Smooth muscle cell (in vitro differentiated cells): ENCODE results near the gene GLB1L3. TPM values are rescaled to one million over a fixed set of nuclear protein-coding genes. Genes with fewer than 3 reads are reported as not detected.

ENCODE experiments used
- DNase-seq: peaks from one replicate; lab custom pipeline; 2025; ENCODE audit not compliant: unreplicated experiment; lab: John Stamatoyannopoulos, UW
- H2AFZ ChIP-seq: fragments of 200-600 bp; sonication (generic); 2 replicates; pipeline ENCODE4 v1.6.0; 2016; ENCODE audit warnings: antibody characterized with exemption, low read depth, mild to moderate bottlenecking
- H3F3A ChIP-seq: fragments of 200-600 bp; sonication (generic); 2 replicates; pipeline ENCODE4 v1.6.0; 2017; ENCODE audit warnings: antibody characterized with exemption, low read depth
- H3K27ac ChIP-seq: fragments of 200-600 bp; sonication (generic); 2 replicates; pipeline ENCODE4 v1.5.1; 2016; ENCODE audit warnings: low read depth, mild to moderate bottlenecking
- H3K27me3 ChIP-seq: fragments of 200-600 bp; sonication (generic); 2 replicates; pipeline ENCODE4 v1.6.1; 2016; ENCODE audit warnings: low read depth, mild to moderate bottlenecking
- H3K36me3 ChIP-seq: fragments of 200-600 bp; sonication (generic); 2 replicates; pipeline ENCODE4 v1.5.1; 2016; ENCODE audit warnings: low read depth
- H3K4me1 ChIP-seq: fragments of 200-600 bp; sonication (generic); 2 replicates; pipeline ENCODE4 v1.5.1; 2016; ENCODE audit warnings: low read depth
- H3K4me2 ChIP-seq: fragments of 200-600 bp; sonication (generic); 2 replicates; pipeline ENCODE4 v1.6.0; 2016; ENCODE audit warnings: mild to moderate bottlenecking
- H3K4me3 ChIP-seq: fragments of 200-600 bp; sonication (generic); 2 replicates; pipeline ENCODE4 v1.5.1; 2016; ENCODE audit warnings: mild to moderate bottlenecking
- H3K79me2 ChIP-seq: fragments of 200-600 bp; sonication (generic); 2 replicates; pipeline ENCODE4 v1.6.0; 2016; ENCODE audit warnings: low read depth, mild to moderate bottlenecking
- H3K9ac ChIP-seq: fragments of 200-600 bp; sonication (generic); 2 replicates; pipeline ENCODE4 v1.6.0; 2016; ENCODE audit warnings: low read depth
- H3K9me3 ChIP-seq: fragments of 200-600 bp; sonication (generic); replicated peaks from 2 replicates; pipeline ENCODE4 v1.5.1; 2016; ENCODE audit warnings: low read depth
- H4K20me1 ChIP-seq: fragments of 200-600 bp; sonication (generic); 2 replicates; pipeline ENCODE4 v1.6.0; 2016; ENCODE audit warnings: low read depth
- WGBS: methylation state at CpG from one replicate; pipeline ENCODE4 v1.1.7; 2016; ENCODE audit warnings: low lambda C conversion rate; 5-methylcytosine and 5-hydroxymethylcytosine counted together
- polyA plus RNA-seq: library from polyadenylated mRNA; unstranded; fragments of >200 nt; fragmentation: Nextera tagmentation; extraction: Ambion mirVana; gene quantifications from 2 replicates; pipeline ENCODE4 v1.2.1, GENCODE V29; 2016
- total RNA-seq: library from RNA; depleted of rRNA; stranded (reverse); fragments of >200 nt; gene quantifications from 2 replicates; pipeline ENCODE4 v1.2.3, GENCODE V29; 2014
- TF ChIP-seq, protein P1 (sequence below): fragments of 200-600 bp; sonication (generic); IDR thresholded peaks from 2 replicates; pipeline ENCODE4 v1.5.1; 2017; ENCODE audit warnings: borderline replicate concordance, mild to moderate bottlenecking, antibody characterized with exemption; ENCODE audit not compliant: insufficient read depth, poor library complexity, severe bottlenecking

GLB1L3 gene
- total and polyA plus RNA-seq, 2 experiments from 2014 or later, result not detected

DNA sequence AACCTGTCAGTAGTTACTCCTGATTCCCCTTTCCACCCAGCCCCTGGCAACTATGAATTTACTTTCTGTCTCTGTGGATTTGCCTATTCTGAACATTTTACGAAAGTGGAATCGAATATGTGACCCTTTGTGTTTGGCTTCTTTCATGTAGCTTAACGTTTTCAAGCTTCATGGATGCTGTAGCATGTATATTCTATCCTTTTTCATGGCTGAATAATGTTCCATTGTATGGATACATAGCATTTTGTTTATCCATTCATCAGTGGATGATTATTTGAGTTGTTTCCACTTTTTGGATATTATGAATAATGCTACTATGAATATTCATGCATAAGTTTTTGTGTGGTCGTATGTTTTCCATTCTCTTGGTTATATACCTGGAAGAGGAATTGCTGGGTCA is 46.4 kb downstream of the GLB1L3 start:
- Histone ChIP-seq H4K20me1 (no peaks in the 10 kb centered on the region), H3K4me3 (no peak overlapping the region), H3F3A (no peaks in the 10 kb centered on the region), H3K27me3 (no peaks in the 10 kb centered on the region), H3K36me3 (no peaks in the 10 kb centered on the region), H3K4me1 (no peaks in the 10 kb centered on the region), H3K4me2 (no peak overlapping the region), H3K9ac (no peak overlapping the region), H3K27ac (no peak overlapping the region), H3K9me3 (peaks cover 4% of the 10 kb centered on the region), H3K79me2 (no peaks in the 10 kb centered on the region), H2AFZ (no peak overlapping the region)
- DNase-seq, result no peak
- WGBS, result 87% methylated on average over 4 of the region's 4 CpGs
- TF ChIP-seq, protein P1, sequence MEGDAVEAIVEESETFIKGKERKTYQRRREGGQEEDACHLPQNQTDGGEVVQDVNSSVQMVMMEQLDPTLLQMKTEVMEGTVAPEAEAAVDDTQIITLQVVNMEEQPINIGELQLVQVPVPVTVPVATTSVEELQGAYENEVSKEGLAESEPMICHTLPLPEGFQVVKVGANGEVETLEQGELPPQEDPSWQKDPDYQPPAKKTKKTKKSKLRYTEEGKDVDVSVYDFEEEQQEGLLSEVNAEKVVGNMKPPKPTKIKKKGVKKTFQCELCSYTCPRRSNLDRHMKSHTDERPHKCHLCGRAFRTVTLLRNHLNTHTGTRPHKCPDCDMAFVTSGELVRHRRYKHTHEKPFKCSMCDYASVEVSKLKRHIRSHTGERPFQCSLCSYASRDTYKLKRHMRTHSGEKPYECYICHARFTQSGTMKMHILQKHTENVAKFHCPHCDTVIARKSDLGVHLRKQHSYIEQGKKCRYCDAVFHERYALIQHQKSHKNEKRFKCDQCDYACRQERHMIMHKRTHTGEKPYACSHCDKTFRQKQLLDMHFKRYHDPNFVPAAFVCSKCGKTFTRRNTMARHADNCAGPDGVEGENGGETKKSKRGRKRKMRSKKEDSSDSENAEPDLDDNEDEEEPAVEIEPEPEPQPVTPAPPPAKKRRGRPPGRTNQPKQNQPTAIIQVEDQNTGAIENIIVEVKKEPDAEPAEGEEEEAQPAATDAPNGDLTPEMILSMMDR, result no peak

DNA sequence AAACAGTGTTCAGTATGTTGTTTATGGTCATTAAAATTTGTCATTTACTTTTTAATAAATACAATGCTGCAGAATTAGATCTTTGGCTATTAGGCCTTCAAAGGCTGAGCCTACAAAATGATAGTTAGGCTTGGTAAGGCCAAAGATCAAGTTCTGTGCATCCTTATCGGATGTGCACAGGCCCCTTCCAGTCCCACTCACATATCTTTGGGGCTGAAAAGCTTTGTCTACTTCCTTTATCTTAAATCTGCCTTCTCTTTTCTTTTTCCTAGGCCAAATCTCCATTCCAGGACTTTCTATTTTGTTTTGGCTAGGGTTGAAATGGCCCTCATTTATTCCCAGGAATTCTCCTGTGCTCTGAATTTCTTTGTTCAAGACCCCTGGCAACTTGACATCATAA is 52.3 kb downstream of the GLB1L3 start:
- Histone ChIP-seq H2AFZ (no peak overlapping the region), H3K4me1 (peaks cover 6% of the 10 kb centered on the region)
- WGBS, result 97% methylated on average over 1 of the region's 1 CpG

DNA sequence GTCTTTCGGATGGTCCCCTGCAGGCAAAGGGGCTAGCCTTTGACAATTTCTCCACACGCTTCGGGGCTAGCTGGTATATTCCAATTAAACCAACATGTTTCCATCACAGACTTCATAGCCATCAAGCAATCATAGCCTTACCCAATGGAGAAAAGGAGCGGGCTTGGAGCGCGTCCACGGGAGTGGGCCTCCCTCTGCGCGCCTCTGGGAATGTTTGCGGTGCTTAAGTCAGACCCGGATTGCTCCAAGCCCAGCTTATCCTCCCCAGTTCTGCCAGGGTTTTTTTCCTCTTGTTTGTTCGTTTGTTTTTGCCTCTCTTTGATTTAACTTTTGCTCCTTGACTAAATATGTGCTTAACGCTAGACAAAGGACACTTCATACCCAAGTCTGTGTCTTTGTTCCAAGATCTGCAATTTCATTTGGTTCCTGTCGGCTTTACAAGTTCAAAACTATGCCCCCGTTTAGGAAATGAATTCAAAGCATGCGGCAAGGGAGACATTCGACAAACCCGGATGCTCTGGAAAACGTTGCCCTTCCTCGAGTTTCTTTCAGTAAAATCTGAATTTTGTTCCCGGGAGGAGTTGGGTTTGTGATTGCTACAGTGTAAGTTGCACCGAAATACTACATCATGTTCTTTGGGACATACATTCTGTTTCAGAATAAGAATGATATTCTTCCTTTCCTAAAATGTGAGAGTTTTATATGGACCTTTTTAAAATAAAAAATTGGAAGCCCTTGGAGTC is 54.6 kb downstream of the GLB1L3 start:
- Histone ChIP-seq H3K36me3 (no peaks in the 10 kb centered on the region), H3F3A (no peaks in the 10 kb centered on the region), H3K4me2 (peak overlapping the region; percentile 94), H2AFZ (peak overlapping the region; percentile 87), H3K4me3 (peak overlapping the region; percentile 57), H3K27ac (no peak overlapping the region), H3K4me1 (peaks cover 6% of the 10 kb centered on the region), H3K9ac (no peak overlapping the region), H4K20me1 (no peaks in the 10 kb centered on the region), H3K27me3 (peaks cover 18% of the 10 kb centered on the region), H3K79me2 (no peaks in the 10 kb centered on the region), H3K9me3 (no peaks in the 10 kb centered on the region)
- TF ChIP-seq, protein P1, result no peak
- no peak for DNase-seq
- WGBS, result 37% methylated on average over 22 of the region's 22 CpGs

More for the DNA sequence above, 52.3 kb downstream of the GLB1L3 start:
- peaks cover 16% of the 10 kb centered on the region for H3K27me3 ChIP-seq
- no peaks in the 10 kb centered on the region for H3F3A ChIP-seq
- no peaks in the 10 kb centered on the region for H3K79me2 ChIP-seq
- TF ChIP-seq, protein P1, result no peak
- H3K27ac ChIP-seq, result no peak overlapping the region
- no peak overlapping the region for H3K4me3 ChIP-seq
- no peak overlapping the region for H3K4me2 ChIP-seq
- no peaks in the 10 kb centered on the region for H3K9me3 ChIP-seq
- H3K9ac ChIP-seq, result no peak overlapping the region
- no peaks in the 10 kb centered on the region for H3K36me3 ChIP-seq
- DNase-seq, result no peak
- H4K20me1 ChIP-seq, result no peaks in the 10 kb centered on the region
